Measurements from ENCODE around the gene ABCA8.

DNA sequence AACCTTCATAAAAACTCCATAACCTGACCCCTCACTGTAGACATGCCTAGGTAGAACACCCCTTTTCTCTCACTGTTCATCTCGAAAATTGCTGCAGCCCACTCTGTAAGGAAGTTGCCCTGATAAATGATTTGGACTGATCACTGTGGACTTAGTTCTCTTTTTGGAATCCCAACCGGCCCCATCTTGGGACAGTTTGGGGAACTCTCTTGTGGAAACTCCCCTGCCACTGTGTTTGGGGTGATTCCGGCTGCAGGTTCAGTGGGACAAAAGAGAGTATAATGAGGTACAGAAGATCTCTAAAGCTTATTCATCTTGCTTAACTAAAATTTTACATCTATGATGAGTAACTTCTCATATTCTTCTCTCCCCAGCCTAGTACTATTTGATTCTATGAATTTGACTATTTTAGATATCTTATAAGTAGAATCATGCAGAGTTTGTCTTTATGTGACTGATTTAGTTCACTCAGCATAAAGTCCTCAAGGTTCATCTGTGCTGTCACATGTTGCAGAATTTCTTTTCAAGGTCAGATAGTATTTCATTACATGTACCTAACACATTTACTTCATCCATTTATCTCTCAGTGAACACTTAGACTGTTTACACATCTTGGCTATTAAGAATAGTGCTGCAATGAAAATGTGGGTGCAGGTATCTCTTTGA lies 84.9 kb downstream of the ABCA8 start:
- TF ChIP-seq, protein P1, sequence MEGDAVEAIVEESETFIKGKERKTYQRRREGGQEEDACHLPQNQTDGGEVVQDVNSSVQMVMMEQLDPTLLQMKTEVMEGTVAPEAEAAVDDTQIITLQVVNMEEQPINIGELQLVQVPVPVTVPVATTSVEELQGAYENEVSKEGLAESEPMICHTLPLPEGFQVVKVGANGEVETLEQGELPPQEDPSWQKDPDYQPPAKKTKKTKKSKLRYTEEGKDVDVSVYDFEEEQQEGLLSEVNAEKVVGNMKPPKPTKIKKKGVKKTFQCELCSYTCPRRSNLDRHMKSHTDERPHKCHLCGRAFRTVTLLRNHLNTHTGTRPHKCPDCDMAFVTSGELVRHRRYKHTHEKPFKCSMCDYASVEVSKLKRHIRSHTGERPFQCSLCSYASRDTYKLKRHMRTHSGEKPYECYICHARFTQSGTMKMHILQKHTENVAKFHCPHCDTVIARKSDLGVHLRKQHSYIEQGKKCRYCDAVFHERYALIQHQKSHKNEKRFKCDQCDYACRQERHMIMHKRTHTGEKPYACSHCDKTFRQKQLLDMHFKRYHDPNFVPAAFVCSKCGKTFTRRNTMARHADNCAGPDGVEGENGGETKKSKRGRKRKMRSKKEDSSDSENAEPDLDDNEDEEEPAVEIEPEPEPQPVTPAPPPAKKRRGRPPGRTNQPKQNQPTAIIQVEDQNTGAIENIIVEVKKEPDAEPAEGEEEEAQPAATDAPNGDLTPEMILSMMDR (conservative IDR thresholded peaks at IDR 0.05; ENCODE audit: low read depth in 2 of 2), result no peak
- TF ChIP-seq CREB1 (CRISPR knock-in tag; IDR thresholded peaks at IDR 0.05; ENCODE audit: low read depth), result no peak
- no peak for TF ChIP-seq EZH2 (IDR thresholded peaks at IDR 0.05; ENCODE audit: low read depth, unreplicated experiment)
- no peak for TF ChIP-seq POLR2AphosphoS5 (IDR thresholded peaks at IDR 0.05; ENCODE audit: low read depth)
- no peak for TF ChIP-seq EZH2phosphoT487 (IDR thresholded peaks at IDR 0.05; ENCODE audit: unreplicated experiment)

Measured in GM23338 (cell line).